ENCODE data around the gene COL27A1. TPM values are rescaled to one million over a fixed set of nuclear protein-coding genes. Genes with fewer than 3 reads are reported as not detected.

The COL27A1 gene
- total and polyA plus RNA-seq, 4 donors, result 10.9 to 25.6 (median 17.4) TPM

DNA sequence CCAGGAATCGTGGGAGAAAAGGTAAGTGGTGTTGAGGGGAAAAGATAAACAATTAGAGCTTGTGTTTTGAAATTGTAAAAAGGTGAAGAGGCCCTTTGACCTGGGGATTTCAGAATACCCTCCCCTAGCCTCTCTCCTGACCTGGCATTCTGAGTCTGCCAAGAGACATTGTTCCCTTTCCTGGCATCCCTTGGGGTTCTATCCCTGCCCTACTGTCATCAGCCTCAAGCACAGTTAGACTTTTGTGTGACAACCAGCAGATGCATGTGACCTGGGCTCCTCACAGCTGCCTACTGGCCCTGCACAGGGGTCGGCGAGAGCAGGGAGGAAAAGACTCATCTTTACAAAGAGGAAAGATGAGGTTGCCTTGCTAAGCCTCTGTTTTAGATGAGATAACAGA lies 95.3 kb downstream of the COL27A1 start:
- no peak for ATAC-seq (ENCODE audit: insufficient read depth, low FRiP score)
- no peak for DNase-seq
- H3K36me3 ChIP-seq (ENCODE audit: control insufficient read depth in 4 of 4, insufficient read depth in 4 of 4, low read length in 4 of 4), result peaks cover 0 to 12% (median 4%) of the 10 kb centered on the region in 4 donors
- no peak overlapping the region for H3K27ac ChIP-seq (ENCODE audit: low read depth in 1 of 2, low read length in 1 of 2)
- TF ChIP-seq, protein P1, sequence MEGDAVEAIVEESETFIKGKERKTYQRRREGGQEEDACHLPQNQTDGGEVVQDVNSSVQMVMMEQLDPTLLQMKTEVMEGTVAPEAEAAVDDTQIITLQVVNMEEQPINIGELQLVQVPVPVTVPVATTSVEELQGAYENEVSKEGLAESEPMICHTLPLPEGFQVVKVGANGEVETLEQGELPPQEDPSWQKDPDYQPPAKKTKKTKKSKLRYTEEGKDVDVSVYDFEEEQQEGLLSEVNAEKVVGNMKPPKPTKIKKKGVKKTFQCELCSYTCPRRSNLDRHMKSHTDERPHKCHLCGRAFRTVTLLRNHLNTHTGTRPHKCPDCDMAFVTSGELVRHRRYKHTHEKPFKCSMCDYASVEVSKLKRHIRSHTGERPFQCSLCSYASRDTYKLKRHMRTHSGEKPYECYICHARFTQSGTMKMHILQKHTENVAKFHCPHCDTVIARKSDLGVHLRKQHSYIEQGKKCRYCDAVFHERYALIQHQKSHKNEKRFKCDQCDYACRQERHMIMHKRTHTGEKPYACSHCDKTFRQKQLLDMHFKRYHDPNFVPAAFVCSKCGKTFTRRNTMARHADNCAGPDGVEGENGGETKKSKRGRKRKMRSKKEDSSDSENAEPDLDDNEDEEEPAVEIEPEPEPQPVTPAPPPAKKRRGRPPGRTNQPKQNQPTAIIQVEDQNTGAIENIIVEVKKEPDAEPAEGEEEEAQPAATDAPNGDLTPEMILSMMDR (IDR thresholded peaks at IDR 0.05; ENCODE audit: control extremely low read depth, extremely low read depth), result no peak
- 70 to 81% methylated on average over 3 of the region's 3 CpGs for WGBS, 2 donors
- no peaks in the 10 kb centered on the region for H3K9me3 ChIP-seq (ENCODE audit: control insufficient read depth in 4 of 4, insufficient read depth in 3 of 4, low read length in 3 of 4)
- no peak overlapping the region for H3K9ac ChIP-seq (ENCODE audit: insufficient read depth in 1 of 2, low read length in 2 of 2)
- no peak overlapping the region for H3K4me3 ChIP-seq
- no peaks in the 10 kb centered on the region for H3K27me3 ChIP-seq (ENCODE audit: control insufficient read depth in 3 of 3, insufficient read depth in 3 of 3, low read length in 2 of 3)
- peaks cover 0 to 19% (median 7%) of the 10 kb centered on the region in 5 donors for H3K4me1 ChIP-seq (ENCODE audit: control insufficient read depth in 5 of 5, insufficient read depth in 5 of 5, low read length in 5 of 5)

DNA sequence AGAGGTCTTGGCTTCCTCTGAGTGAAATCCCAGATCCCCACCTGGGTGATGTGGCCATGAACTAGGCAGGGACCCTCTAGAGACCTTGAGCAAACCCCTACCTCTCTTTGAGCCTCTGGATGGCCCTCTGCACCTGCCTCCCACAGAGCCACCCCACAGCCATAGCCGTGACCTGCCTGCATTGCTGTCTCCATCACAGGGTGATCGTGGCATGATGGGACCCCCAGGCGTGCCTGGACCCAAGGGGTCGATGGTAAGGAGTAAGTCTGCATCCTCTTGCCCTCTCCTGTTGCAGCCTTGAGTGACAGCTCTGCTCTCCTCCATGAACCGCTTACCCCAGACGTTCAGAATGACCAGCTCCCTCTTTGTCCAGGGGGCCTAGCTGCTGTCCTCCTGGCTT lies 97.1 kb downstream of the COL27A1 start:
- Histone ChIP-seq H3K9ac (ENCODE audit: insufficient read depth in 1 of 2, low read length in 2 of 2) (no peak overlapping the region), H3K36me3 (ENCODE audit: control insufficient read depth in 4 of 4, insufficient read depth in 4 of 4, low read length in 4 of 4) (peaks cover 0 to 8% (median 3%) of the 10 kb centered on the region in 4 donors), H3K27me3 (ENCODE audit: control insufficient read depth in 3 of 3, insufficient read depth in 3 of 3, low read length in 2 of 3) (no peaks in the 10 kb centered on the region), H3K9me3 (ENCODE audit: control insufficient read depth in 4 of 4, insufficient read depth in 3 of 4, low read length in 3 of 4) (no peaks in the 10 kb centered on the region), H3K4me1 (ENCODE audit: control insufficient read depth in 5 of 5, insufficient read depth in 5 of 5, low read length in 5 of 5) (peaks cover 0 to 19% (median 7%) of the 10 kb centered on the region in 5 donors), H3K4me3 (no peak overlapping the region), H3K27ac (ENCODE audit: low read depth in 1 of 2, low read length in 1 of 2) (no peak overlapping the region)
- TF ChIP-seq, protein P1 (IDR thresholded peaks at IDR 0.05; ENCODE audit: control extremely low read depth, extremely low read depth), result no peak
- no peak for ATAC-seq (ENCODE audit: insufficient read depth, low FRiP score)
- no peak for DNase-seq
- WGBS, 2 donors, result 93 to 94% methylated on average over 6 of the region's 6 CpGs

DNA sequence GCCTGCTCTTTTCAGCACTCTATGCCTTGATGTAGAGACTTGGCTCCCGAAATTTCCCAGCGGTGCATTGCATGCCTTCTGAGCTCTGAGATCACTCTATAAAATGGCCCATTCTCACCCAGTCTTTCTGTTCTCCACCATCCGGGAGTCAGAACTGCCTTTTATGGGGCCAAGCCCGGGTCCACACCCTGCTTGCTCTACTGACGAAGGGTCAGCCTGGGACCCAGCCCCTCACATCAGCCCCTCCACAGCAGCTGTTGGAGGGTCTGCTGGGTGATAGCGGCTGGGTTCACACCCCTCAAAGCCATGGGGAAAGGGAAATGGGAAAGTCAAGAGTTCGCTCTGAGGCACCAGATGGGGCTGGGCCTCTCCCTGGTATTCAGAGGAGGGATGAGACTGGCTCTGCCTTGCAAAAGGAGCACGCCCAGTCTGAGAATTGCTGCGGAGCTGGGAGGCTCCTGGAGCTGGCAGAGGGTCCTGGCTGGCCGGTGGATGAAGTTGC lies 101.5 kb downstream of the COL27A1 start:
- Histone ChIP-seq H3K4me3 (no peak overlapping the region), H3K9ac (ENCODE audit: insufficient read depth in 1 of 2, low read length in 2 of 2) (no peak overlapping the region), H3K27ac (ENCODE audit: low read depth in 1 of 2, low read length in 1 of 2) (no peak overlapping the region), H3K36me3 (ENCODE audit: control insufficient read depth in 4 of 4, insufficient read depth in 4 of 4, low read length in 4 of 4) (peaks cover 0 to 6% (median 1%) of the 10 kb centered on the region in 4 donors), H3K27me3 (ENCODE audit: control insufficient read depth in 3 of 3, insufficient read depth in 3 of 3, low read length in 2 of 3) (no peaks in the 10 kb centered on the region), H3K4me1 (ENCODE audit: control insufficient read depth in 5 of 5, insufficient read depth in 5 of 5, low read length in 5 of 5) (peaks cover 0 to 5% (median 0%) of the 10 kb centered on the region in 5 donors), H3K9me3 (ENCODE audit: control insufficient read depth in 4 of 4, insufficient read depth in 3 of 4, low read length in 3 of 4) (no peaks in the 10 kb centered on the region)
- no peak for ATAC-seq (ENCODE audit: insufficient read depth, low FRiP score)
- DNase-seq, result no peak
- 87 to 91% methylated on average over 10 of the region's 10 CpGs for WGBS, 2 donors
- TF ChIP-seq, protein P1 (IDR thresholded peaks at IDR 0.05; ENCODE audit: control extremely low read depth, extremely low read depth), result no peak

DNA sequence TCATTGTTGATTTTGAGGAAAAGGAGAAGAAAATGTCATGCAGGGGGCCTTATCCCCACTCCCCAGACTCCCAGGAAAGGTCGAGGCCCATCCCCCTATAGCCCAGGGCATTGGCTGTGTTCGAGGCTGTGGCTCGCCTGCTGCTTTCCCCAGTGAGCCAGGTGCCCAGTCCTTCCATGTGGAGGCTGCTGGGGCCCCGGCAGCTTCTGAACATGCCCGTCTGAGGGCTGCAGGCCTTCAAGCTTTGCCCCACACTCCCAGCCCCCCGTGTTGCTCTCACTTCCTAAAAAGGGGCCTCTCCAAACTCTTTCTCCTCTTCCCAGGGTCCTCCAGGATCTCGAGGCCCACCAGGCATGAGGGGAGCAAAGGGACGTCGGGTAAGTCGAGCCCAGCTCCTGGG lies 102.9 kb downstream of the COL27A1 start:
- H3K9ac ChIP-seq (ENCODE audit: insufficient read depth in 1 of 2, low read length in 2 of 2), result no peak overlapping the region
- no peak overlapping the region for H3K4me3 ChIP-seq
- H3K27me3 ChIP-seq (ENCODE audit: control insufficient read depth in 3 of 3, insufficient read depth in 3 of 3, low read length in 2 of 3), result no peaks in the 10 kb centered on the region
- TF ChIP-seq, protein P1 (IDR thresholded peaks at IDR 0.05; ENCODE audit: control extremely low read depth, extremely low read depth), result no peak
- H3K9me3 ChIP-seq (ENCODE audit: control insufficient read depth in 4 of 4, insufficient read depth in 3 of 4, low read length in 3 of 4), result no peaks in the 10 kb centered on the region
- H3K27ac ChIP-seq (ENCODE audit: low read depth in 1 of 2, low read length in 1 of 2), result no peak overlapping the region
- 79 to 82% methylated on average over 10 of the region's 10 CpGs for WGBS, 2 donors
- H3K4me1 ChIP-seq (ENCODE audit: control insufficient read depth in 5 of 5, insufficient read depth in 5 of 5, low read length in 5 of 5), result peaks cover 0 to 5% (median 0%) of the 10 kb centered on the region in 5 donors
- no peak for ATAC-seq (ENCODE audit: insufficient read depth, low FRiP score)
- H3K36me3 ChIP-seq (ENCODE audit: control insufficient read depth in 4 of 4, insufficient read depth in 4 of 4, low read length in 4 of 4), result peaks cover 0 to 7% (median 2%) of the 10 kb centered on the region in 4 donors
- no peak for DNase-seq

All from lung (tissue), 12 donors.